ENCODE results near the gene SCMH1.

Gene SCMH1

DNA sequence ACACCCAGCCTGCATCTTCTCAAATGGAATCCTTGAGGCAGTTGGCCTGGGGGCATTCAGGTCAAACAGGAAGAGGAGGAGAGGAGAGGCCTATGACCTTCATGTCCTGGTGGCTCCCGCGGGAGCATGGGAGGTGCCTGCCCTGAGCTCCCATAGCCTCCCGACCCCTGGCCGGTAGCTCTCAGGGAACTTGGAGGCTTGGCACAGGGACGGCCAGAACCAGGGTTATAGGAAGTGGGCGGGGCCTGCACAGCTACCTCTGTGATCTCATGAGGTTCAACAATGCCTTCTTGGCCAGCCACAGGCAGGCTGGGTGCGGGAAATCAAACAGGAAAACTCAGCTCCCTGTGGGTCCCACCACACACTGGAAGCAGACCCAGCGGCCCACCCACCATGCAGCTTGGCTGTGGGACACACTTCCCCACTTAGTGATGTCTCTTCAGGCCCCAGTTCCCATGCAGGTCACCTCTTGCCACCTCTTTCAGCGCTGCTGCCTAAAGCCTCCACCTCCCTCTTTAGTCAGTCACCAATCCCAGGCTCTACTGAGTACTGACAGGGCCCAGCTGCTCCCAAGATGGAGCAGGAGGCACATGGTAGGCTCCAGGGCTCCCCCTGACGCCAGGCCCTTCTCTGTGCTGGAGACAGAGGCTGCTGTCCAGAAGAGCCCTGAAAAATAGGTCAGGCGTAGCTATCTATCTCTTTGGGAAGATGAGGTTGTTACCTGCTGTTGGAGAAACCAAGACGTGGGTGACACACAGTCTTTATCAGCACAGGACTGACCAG, 220.4 kb downstream of the SCMH1 start, which contains the start of gene SLFNL1:
Gene SLFNL1, minus strand, starts transcription at position 200 of the 783 bp plus-strand sequence. CDS start 1,065 bp downstream, outside the sequence.
- DNase-seq = peak in 1 of 2 experiments; percentile 11

DNA sequence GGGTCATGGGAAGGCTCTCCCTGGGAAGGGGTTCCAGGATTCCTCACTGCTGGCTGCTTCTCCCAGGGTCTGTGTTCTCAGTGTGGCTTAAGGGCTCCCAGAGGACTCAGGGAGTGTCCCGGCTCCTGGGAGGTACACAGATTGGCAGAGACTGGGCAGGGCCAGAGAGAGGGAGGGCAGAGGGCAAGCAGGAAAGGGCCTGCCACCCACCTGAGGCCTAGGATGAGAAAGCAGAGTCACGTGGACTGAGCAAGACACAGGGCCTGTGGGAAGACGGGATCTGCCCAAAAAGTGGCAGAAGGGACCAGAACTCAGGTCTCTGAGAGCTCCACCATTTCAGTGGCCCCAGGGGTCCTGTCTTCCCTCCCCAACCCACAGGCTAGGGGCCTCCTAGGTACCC, 221.5 kb downstream of the SCMH1 start:
- no peak for DNase-seq

DNA sequence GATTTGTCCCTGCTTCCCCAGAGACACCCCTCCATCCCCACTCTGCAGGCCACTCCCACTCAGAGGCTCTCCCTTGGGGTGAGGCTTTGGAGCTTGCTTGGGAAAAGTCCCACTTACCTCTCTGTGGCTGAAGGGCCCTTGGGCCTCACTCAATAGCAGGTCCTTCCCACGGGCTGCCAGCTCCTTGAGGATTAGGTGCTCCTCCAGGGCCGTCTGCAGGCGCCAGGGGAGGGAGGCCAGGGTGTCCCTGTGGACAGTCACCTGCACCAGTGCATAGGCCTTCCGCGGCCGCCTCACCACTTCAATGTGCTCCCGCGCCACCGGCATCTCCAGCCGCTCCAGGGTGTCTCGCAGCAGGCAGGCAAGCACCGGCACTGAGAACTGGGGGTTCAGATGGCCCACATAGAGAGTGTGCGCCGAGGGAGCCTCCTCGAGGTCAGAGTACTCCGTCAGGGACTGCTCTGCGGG, 222.0 kb downstream of the SCMH1 start:
- DNase-seq = no peak

DNA sequence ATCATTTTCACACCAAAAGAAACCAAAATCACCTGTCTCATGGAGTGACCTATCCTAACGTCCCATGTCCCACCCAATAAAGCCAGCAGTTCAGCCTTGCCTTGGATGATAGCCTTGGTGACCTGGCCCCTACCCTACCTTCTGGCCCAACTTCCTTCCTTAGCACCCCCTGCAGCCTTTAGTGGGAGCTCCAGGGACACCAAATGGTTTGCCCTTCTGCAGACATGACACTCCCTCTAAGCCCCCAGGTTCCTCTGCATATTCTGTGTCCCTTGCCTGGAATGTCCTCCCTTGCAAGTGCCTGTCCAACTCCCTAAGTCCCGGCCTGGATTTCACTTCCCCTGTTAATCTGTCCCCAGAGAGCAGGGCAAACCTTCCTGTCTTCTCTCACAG, 222.8 kb downstream of the SCMH1 start:
- no peak for DNase-seq

DNA sequence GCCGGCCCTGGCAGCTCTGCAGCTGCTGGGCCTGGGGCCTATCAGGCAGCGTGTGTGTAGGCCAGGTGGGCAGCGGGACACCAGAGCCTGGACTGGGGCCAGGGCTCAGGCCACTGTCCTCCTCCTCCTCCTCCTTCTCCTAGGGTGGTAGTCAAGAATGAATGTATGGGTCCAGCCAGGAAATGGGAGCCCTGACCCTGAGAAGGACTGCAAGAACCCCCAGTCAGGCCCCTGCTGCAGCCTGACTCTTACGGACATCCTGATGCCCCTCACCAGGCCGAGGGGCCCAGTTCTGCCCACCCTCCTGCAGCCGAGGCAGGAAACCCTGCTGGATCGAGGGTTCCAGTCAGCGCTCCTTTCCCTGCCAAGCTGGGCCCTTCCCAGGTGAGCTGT, 224.1 kb downstream of the SCMH1 start:
- DNase-seq = no peak

DNA sequence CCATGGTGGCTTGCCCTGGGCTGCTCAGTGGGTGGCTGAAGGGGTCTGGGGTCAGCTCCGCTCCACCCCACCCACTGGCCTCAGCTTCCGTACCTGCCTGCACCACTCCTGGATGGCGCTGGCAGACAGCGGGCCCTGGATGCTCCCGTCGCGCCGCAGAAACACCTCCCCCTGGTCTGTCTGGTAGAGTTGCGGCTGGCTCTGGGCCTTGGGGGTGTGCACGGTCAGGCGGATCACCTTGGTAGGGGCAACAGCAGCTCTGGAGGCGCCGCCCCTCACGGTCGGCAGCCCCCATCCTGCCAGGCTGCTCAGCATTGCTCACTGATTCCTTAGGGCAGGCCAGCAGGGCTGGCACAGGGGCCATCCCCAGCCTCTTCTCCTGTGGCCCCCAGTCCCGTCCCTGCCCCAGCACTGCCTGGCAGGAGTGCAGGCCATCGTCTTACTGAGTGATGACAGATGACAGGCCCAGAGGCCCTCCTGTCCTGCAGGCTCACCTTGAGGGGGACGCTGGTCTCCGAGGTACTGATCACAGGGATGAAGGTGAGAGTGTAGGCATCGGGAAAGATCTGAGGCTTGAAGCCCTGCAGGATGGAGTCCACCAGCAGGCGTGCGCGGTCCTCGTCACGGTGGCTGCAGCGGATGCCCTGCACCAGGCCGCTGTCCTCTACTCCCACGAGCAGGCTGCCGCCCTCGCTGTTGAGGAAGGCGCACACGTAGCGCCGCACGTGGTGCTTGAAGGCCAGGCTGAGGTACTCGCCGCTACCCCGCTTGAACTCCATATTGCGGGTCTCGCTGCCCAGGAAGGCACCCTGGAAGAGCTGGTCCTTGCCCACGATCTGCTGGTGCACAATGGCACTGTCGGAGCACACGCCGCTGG, 224.7 kb downstream of the SCMH1 start:
- DNase-seq = no peak

DNA sequence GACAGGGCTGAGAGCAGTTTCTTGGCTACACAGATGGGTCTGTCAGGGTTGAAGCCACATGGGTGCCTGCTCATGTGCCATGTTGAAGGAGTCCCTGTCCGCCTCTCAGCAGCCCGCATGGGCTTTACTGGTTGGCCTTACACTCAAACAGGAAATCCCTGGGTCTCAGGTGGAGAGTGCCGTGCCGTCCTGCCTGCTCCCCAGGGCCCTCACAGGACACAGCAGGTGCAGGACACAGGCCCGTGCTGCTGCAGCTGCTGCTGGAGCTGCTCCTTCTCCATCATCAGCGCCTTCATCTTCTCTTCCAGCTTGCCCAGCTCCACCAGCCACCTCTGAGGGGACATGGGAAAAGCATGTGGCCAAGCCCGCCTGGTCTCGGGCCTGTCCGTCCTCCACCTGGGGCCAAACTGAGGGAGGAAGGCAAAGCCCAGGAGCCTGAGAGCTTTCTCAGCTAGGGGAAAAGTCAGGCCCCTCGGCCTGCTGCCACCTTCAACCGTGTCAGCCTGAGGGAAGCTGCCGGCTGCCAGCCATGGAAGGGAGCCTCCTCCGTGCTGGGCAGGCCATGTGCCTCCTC, 226.1 kb downstream of the SCMH1 start:
- DNase-seq = no peak

DNA sequence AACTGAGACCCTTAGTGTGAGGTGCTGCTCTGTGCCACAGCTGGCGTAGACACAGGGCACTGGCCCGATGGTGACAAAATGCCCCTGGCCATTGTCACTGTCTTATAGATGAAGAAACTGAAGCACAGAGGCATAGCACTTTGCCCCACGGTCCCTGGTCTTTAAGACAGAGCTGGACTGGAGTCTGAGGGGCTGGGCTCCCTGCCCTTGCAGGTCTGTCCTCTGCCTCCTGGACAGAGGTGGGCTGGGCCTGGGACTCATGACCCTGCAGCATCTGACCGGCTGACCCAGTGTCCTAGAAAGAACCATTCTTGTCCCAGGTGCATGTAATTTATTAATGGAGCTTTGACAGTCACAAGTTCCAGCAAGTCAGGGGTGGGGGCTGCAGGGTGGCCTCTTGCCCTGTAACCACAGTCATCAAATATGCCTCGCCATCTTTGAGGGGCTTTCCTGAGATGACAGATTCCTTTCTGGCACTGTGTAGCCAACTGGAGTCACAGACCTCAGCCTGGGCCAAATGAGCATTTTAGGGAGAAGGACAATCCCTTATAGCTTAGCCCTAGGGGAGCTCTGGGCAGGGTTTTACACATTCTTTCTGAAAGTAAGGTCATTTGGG, 226.7 kb downstream of the SCMH1 start:
- DNase-seq = no peak

DNA sequence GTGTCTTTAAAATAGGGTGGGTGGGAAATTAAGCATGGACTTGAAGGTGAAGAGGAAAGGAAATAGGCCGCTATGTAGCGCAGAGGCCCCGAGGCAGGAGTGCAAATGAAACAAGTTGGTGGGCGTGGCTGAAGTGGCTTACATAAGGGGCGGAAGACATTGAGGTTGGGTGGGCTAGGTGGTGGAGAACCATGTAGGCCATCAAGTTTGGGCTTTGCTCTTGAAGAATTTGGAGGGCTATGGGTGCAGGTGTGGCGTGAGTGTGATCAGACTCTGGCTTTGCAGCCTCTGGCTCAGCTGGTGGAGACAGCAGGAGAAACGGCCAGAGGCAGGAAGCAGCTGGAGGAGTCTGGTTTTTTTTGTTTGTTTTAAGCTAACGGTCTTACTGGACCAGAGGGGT, 227.2 kb downstream of the SCMH1 start:
- no peak for DNase-seq

DNA sequence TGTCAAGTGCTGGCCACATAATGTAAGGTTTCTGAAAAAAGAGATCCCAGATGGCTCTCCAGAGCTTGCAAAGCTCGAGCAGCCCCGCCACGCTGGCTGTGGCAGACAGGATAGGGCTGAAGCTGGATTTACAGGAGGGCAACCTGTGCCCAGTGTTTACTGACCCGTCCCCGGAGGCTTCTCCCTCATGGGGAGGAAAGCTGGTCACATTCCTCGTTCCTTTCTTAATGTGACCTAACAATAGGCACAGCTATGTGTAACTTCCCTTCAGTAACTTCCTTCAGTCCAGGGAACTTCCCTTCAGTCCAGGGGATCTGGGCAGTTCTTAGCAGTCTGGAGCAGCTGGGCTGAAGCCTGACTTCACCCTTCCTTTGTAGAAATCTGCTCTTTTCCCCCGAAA, 228.3 kb downstream of the SCMH1 start:
- no peak for DNase-seq

DNA sequence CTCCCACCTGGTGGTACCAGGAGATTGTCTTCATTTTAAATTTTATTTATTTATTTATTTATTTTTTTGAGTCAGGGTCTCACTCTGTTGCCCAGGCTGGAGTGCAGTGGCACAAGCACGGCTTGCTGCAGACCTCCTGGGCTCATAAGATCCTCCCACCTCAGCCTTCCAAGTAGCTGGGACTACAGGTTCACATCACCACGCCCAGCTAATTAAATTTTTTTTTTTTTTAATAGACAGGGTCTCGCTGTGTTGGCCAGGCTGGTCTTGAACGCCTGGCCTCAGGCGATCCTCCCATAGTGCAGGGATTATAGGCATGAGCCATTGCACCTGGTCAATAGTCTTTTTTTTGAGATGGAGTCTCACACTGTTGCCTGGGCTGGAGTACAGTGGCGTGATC, 229.1 kb downstream of the SCMH1 start:
- DNase-seq = no peak

DNA sequence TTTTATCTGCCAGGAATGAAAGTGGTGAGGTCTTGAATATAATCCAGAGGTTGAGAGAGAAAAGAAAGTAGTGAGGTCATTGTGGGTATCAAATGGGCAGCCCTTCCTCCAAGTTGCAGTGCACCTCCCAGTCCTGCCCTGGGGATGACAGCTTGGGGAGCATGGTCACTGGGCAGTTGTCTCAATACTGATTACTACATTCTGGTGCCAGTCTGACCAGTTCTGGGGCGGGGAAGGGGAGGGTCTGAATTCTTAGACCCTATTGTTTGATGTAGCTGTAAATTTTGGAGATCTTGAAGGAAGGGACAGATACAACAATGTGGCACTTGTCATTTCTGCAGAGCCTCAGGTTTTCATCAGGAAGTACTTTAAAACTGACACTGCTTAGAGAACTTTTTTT, 231.8 kb downstream of the SCMH1 start:
- DNase-seq = no peak

DNA sequence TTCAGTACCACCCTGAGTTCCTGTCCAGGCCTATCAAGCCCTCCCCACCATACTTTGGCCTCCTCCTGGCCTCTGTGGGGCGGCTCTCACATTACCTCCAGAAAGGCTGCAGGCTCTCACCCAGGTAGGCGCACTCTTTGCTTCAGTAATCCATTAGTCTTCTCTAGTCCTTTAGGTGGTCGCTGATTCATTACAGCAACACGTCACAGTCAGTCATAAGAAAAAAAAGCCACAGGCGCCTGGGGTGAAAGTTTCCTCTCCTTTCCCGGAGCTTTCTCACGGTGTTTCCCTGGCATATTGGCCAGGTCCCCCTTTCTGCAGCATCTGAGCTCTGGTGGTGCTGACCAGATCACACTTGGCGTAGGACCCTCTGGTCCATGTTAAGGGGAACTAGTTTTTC, 232.6 kb downstream of the SCMH1 start:
- DNase-seq = no peak

DNA sequence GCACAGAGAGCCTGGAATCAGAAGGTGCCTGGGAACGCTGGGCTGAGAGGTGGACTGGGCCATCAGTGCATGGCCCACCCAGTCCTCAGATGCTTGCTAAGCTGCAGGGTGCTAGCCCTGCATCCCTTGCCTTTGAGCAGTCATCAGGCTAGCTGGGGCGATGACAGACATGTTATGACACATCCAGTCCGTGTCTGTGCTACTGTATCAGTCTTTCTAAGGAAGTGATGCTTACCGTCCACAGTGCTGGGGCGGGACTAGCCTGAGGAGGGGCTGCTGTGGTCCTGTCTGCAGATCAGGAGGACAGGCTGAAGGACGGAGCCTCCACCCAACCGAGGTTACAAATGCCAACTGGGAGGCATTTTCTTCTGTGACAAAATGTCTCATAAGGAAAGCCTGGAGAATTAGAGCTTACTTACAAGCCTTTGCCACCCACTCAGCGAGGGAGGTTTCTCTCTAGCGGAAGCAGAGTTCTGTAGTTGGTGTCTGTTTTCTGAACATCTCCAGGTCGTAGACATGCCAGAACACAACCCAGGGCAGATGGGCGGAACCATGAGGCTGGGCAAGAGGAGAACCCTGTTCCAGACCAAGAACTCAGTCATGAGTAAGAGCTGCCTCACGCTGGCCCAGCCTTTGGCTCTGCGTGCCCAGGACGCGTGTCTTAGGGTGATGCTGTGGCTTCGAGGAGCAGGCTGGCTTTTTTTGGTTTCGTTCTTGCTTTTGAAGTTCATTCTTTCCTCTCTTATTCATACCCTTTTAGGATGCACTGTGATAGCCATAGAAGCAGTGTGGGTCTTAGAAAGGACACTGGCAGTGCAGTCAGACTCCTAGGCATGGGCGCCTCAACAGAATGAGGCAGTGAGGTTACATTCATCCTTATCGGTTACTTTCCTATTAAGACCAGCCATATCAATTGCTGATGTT, 234.9 kb downstream of the SCMH1 start:
- no peak for DNase-seq

DNA sequence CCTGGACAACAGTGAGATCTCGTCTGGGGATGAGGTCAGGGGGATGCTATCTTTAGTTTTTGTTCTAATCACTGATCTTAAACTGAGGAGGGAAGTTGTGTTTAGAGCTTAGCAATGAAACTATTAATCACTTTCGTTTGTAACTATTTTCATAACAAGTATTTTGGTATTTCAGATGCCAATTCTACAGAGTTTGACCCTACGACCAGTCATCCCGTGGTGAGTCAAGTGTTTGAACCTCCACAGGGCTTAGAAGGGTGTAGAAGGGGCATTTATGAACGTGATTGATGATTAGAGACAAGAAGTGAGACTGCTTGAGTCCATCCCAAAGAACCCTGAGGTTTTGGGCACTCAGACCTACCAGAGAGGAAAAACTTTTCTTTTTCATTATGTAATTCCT, 236.2 kb downstream of the SCMH1 start:
- DNase-seq = no peak

DNA sequence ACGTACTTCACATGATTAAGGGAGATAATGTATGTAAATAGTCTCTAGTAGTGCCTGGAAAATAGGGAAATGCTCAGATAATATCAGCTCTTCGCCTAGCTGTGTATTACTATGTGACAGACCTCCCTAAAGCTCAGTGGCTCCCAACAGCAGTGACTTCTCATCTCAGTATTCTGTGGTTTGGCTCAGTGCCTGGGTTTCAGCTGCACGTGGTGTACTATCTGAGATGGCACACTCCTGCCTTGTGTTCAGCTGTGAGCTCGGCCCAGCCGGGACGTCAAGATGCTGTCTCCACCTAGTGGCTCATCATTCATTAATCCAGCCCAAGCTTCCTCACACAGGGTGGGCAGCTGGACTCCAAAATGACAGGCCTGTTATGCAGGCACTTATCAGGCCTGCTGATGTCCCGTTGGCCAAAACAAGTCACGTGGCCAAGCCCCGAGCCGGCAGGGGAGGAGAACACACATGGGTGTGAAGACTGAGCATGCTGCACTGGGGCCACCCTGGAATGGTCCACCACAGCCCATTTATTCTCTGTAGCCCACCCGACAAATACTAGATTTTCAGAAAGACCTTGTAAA, 238.4 kb downstream of the SCMH1 start:
- peak; percentile 32 to 80 for DNase-seq

DNA sequence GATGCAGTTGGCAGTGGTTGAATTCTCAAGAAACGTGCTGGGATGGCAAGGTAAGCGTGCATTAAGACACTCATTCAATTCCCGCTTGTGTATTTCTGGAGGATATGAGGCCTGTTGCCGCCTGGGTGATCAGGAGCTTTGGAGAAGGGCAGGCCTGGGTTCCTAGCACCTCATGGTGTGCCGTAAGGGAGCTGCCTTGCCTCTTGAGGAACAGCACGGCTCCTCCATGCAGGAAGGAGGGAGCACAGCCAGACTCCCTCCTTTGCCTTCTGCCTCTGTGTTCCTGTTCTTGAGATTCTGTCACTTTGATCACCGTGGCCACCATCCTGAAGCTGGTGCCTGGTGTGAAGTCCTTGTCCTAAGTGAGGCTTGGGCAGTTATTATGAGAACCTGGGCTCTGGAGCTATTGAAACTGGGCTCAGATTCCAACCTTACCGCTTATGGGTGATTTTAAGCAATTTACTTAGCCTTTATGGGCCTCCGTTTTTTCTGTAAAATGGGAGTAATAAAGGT, 238.9 kb downstream of the SCMH1 start:
- no peak for DNase-seq

DNA sequence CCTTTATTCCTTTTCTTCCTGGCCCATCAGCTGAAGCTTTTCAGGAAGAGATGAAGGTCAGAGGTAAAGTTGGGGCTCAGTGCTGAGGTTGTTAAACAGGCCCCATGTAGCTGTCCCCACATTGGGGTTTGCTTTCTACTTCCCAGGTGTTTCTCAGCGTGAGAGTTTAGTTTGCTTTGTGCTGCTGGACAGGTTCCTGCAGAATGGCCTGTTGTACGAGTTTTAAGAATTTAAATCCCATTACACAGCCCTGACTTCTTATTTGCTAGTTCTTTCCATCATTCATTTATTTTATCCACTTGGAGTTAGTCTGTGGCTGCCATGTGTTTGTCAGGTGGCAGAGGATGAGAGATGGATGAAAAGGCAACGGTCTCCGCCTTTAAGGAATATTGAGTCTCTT, 243.4 kb downstream of the SCMH1 start:
- no peak for DNase-seq

DNA sequence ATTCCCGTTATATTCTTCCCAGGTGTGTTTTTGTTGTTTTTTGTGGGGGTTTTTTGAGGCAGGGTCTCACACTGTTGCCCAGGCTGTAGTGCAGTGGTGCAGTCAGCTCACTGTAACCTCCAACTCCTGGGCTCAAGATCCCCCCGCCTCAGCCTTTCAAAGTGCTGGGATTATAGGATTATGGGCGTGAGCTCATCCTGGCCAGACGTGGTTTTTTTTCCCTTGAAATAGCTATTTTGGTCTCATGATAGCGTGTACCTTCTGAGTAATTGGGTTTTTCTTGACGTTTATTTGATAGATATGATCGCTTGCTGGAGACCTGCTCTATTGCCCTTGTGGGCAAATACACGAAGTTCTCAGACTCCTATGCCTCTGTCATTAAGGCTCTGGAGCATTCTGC, 245.0 kb downstream of the SCMH1 start:
- DNase-seq = no peak

DNA sequence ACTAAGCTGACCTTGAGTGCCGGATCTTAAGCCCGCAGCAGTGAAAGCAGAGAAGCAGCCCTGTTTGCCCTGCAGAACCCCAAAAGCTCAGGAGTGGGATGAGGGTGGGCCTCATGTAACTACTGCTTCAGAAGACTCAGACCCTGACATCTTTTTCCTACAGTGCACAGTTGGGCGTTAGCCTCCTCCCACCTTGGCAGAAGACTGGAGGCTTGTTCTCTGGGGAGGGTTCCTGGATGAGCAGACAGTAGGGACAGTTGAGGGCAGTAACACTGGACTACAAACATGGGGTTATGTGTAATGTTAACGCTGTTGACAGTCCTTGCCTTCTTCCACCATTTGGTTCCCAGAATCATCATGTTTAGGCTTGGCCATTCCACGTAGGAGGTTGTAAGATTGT, 253.0 kb downstream of the SCMH1 start:
- DNase-seq = no peak

DNA sequence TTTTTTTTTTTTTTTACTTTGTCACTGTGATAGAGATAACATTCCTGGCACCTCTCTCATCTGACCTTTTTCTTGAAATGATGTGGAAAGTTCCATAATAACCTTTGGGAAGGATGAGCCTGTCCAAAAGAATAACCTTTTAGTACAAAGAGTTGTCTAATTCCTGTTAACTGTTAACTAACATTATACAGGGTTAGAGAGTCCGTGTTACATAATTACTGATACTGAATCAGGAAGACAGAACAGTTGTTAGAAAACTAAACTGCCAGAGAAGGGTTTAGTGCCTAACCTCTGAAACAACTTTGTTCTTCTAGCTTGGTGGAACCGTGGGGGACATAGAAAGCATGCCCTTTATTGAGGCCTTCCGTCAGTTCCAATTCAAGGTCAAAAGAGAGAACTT, 253.8 kb downstream of the SCMH1 start:
- no peak for DNase-seq

Data from NCI-H446 (cell line).